Fibroblast of skin of right quadriceps (primary cell): ENCODE measurements around the gene FRG1.
"Not testable (repeated sequence)": the region's sequence is repeated elsewhere in the genome, so short reads cannot be mapped to it uniquely, and the experiment has no call there.

Source experiments
- DNase-seq: peaks from one replicate; pipeline ENCODE4 v3.0.0-alpha.2; 2013

FRG1 gene

GRCh38 chr4:189985651-189986243 lies 45.1 kb downstream of the FRG1 start:
- not testable (repeated sequence) for DNase-seq

GRCh38 chr4:189988877-189989431 lies 48.3 kb downstream of the FRG1 start:
- DNase-seq: no peak

- DNase-seq: not testable (repeated sequence)
Observed at GRCh38 chr4:189989941-189990340, 49.3 kb downstream of the FRG1 start.
